Activated CD4-positive, alpha-beta T cell treated with anti-CD3 and anti-CD28 coated beads for 4 hours (primary cell): ENCODE data around the gene ETDC.
A peak's percentile ranks its signal among the peaks of the same experiment; 100 is the strongest.
"Not testable (repeated sequence)": the region's sequence is repeated elsewhere in the genome, so short reads cannot be mapped to it uniquely, and the experiment has no call there.

Experiments used
- DNase-seq, 2 donors: peaks; one replicate each; pipeline ENCODE4 v3.0.0-alpha.2; 2020

Gene ETDC

GRCh38 chrX:135309430-135309923 is at the start of gene ETDC:
Gene ETDC (plus strand): TSS chrX:135309480. CDS start chrX:135309480, 0 bp downstream.
- DNase-seq, result no peak

DNA sequence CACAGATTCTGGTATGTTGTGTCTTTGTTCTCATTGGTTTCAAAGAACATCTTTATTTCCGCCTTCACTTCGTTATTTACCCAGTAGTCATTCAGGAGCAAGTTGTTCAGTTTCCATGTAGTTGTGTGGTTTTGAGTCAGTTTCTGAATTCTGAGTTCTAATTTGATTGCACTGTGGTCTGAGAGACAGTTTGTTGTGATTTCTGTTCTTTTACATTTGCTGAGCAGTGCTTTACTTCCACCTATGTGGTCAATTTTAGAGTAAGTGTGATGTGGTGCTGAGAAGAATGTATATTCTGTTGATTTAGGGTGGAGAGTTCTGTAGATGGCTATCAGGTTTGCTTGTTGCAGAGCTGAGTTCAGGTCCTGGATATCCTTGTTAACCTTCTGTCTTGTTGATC is 48.3 kb upstream of the ETDC start:
- DNase-seq, result not testable (repeated sequence)

DNA sequence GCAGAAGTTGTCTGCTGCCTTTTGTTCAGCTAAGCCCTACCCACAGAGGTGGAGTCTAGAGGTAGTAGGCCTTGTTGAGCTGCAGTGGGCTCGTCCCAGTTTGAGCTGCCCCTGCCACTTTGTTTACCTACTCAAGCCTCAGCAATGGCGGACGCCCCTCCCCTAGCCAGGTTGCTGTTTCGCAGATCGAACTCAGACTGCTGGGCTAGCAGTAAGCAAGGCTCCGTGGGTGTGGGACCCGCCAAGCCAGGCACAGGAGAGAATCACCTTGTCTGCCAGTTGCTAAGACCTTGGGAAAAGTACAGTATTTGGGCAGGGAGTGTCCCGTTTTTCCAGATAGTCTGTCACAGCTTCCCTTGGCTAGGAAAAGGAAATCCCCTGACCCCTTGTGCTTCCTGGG is 45.9 kb upstream of the ETDC start:
- not testable (repeated sequence) for DNase-seq

- DNase-seq, result no peak
Measured at GRCh38 chrX:135264206-135264605, 45.1 kb upstream of the ETDC start.

DNA sequence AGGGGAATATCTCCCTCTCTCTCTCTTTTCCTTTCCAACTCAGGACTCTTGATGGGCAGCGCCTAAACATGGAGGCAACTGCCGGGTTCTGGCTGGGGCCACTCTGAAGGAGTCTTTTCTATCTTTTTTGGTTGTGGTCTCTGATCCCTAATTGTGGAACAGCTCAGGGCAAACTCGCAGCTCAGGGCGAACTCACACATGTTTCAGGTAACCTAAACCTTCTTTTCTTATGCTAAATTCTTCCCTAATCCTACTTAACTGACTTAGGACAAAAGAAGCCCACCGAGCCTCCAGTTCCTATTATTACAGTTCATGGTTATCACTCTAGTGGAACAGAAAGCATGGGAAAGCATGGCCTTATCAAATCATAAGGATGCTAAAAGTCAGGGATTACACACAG is 36.1 kb upstream of the ETDC start:
- DNase-seq, result no peak

GRCh38 chrX:135275973-135276372 is 33.3 kb upstream of the ETDC start:
- no peak for DNase-seq

- DNase-seq, result no peak
Measured at GRCh38 chrX:135287266-135287823, 21.9 kb upstream of the ETDC start.

- peak; percentile 50 to 54 for DNase-seq
Measured at GRCh38 chrX:135295238-135295943, 13.9 kb upstream of the ETDC start.

GRCh38 chrX:135295944-135296305 is 13.4 kb upstream of the ETDC start:
- DNase-seq, result no peak

DNA sequence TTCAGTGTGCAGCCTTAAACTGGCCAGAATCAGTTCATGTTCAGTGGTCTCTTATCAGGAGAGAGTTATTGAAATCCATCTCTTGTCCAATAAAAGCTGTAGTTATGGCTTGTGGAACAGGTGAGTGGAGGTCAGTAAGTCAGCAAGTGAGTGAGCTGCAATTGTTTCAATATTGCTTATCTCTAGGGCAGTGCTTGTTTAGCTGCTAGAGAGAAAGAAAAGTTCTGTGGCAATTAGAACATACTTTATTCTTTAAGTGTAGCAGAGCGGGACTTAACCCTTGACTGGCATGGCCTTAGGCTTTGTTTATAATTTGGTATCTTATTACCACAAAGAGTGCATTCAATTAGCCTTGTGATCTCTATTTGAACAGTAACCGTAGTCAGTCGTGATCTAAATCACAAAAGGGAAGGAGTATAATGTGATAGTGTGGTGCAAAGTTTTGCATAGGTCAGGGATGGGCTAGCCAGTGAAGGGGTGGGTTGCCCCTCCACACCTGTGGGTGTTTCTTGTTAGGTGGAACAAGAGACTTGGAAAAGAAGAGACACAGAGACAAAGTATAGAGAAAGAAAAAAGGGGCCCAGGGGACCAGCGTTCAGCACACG is 6.9 kb upstream of the ETDC start:
- no peak for DNase-seq

DNA sequence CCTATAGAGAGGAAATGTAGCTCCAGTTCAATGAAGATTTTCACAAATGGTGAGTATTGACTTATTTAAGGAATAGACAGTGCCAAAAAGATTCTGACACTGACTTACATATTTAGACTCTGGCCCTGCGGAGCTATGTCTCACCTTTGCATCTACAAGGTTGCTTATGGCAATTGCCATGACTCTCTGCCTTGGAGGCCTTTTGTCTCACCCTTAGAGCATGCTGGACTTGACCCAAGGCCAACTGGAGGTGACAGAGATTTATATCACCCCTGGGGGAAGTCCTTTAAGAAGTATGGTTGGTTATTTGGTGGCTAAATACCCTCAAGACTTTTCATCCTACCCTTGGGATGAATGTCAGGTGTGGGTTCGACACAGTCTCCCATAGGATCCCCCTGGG is 4.5 kb upstream of the ETDC start:
- DNase-seq, result no peak

- DNase-seq, result no peak
Measured at GRCh38 chrX:135307171-135307570, 2.1 kb upstream of the ETDC start.

DNA sequence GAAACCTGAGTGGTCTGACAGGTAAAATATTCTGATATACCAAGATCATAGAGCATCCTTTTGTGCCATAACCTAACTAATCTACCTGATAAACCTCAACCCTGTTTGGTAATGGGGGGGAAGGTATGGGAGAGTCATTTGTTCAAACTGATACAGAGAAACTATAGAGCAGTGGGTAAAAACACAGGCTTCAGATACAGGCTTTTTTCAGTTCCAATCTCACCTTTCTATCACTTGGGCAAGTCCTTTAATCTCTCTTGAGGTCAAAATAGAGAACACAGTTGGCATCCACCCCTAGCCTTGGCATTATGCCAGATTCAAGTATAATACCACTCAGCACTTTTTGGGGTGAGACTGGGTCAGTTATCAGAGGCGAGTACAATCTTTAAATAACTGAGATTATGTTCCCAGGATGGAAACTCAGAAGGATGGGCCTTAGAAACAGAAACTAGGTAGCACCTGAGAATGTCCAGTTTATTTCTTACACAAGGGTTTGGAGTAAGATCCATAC is 880 bp upstream of the ETDC start:
- DNase-seq, result no peak

- no peak for DNase-seq
Measured at GRCh38 chrX:135315864-135316263, 6.6 kb downstream of the ETDC start.

DNA sequence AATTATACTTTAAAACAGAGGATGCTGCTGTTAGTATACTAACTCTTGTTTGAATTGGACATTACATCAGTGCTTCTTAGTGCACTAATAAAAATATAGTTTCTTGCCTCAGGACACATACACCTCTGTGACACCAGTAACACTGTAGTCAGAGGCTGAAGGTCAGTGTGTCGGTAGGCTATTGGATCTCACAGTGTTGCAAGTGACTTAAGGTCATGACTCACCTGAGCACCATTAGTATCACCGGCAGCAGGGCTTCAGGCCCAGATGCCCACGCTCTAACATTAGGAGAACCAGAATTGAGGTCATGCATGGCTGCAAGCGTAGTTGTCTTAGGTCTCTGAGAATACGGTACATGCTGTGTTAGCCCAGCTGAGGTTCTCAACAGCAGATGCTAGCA is 15.2 kb downstream of the ETDC start:
- no peak for DNase-seq

DNA sequence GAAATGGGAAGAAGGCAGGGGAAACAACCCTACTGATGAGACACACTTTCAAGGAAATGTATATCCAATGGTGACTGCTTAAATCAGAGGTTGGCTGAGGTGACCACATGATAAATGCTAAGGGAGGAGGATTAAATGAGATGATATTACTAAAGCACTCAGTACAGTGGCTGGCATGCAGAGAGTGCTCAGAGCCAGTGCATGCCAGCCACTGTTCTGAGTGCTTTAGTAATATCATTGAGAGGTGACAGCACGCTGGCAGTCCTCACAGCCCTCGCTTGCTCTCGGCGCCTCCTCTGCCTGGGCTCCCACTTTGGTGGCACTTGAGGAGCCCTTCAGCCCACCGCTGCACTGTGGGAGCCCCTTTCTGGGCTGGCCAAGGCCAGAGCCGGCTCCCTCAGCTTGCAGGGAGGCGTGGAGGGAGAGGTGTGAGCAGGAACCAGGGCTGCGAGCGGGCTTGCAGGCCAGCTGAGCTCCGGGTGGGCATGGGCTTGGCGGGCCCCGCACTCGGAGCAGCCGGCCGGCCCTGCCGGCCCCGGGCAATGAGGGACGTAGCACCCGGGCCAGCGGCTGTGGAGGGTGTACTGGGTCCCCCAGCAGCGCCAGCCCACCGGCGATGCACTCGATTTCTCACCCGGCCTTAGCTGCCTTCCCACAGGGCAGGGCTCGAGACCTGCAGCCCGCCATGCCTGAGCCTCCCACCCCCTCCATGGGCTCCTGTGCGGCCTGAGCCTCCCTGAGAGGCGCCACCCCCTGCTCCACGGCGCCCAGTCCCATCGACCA is 15.9 kb downstream of the ETDC start:
- DNase-seq, result not testable (repeated sequence)

GRCh38 chrX:135327299-135327698 is 18.0 kb downstream of the ETDC start:
- no peak for DNase-seq

DNA sequence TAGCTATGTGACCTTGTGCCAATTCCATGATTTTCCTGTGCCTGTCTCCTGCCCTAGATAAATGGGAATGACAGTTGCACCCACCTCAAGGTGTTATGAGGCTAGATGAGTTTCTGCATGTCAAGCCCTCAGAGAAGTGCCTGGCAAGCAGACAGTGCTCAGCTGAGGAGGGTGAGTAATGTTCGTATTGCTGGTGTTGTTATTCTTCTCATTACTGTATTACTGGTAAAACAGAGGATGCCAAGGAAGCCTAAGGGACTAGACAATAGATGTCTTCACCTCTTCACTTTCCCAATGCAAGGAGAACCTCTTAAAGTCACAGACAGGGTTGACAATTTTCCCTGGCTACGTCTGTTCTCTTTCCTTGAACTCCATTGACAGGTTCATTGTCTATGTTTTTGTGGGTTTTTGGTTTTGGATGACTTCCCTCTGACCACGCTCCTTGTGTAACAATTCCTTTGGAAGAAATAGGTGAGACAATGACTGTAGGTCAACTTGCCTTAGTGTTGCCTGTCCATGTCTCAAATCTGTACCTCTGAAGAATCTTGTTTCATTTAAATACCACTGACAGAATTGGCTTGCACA is 19.2 kb downstream of the ETDC start:
- DNase-seq, result no peak

DNA sequence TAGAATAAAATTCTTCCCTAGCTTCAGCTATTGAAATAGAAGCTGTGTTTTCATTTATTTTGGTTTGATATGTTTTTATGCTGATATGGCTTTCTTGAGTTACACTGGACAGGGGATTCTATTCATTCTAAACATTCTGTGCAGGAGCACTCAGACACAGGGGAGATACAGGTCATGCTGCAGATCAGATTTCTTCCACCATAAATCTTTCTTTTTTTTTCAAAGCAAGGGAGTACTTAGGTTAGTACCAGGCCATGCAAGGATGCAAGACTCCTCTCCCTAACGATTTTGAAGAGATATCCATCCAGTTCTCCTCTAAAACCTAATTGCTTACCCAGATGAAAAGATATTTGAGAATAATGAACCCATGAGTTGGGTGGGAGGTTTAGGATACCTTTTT is 21.4 kb downstream of the ETDC start:
- DNase-seq, result no peak

DNA sequence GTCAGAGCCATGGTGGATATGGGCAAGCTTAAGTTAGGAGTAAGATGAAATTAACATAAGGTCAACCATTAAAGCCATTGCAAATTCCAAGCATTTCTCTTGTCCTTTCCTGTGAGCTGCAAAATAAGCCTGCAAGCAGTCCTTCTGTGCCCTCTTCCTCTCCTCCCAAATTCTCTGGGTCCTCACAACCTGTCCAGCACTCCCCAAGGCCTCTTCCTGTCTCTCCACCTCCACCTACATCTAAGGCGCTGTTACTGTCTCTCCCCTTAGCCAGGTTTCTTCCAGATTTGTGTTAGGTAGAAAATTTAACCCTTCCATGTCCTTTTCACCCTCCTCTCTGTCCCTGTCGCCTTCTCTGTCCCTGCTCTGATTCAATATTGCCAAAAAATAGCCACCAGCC is 22.2 kb downstream of the ETDC start:
- DNase-seq, result no peak

GRCh38 chrX:135340831-135341230 is 31.6 kb downstream of the ETDC start:
- no peak for DNase-seq

GRCh38 chrX:135345107-135345589 is 35.9 kb downstream of the ETDC start:
- DNase-seq, result no peak

- no peak for DNase-seq
Measured at GRCh38 chrX:135346975-135347374, 37.7 kb downstream of the ETDC start.
